T1000 (cell line): ENCODE measurements around the gene XYLT1.
"Not testable (repeated sequence)": the region's sequence is repeated elsewhere in the genome, so short reads cannot be mapped to it uniquely, and the experiment has no call there.

Experiments
- DNase-seq: peaks from one replicate; lab custom pipeline; 2025; ENCODE audit warnings: mixed read lengths; lab: John Stamatoyannopoulos, UW

Gene XYLT1

GRCh38 chr16:17483351-17483750 lies 12.6 kb upstream of the XYLT1 start:
- DNase-seq = no peak

- not testable (repeated sequence) for DNase-seq
Measured at GRCh38 chr16:17482341-17482740, 11.6 kb upstream of the XYLT1 start.

- no peak for DNase-seq
Measured at GRCh38 chr16:17481736-17482135, 11.0 kb upstream of the XYLT1 start.

- DNase-seq = not testable (repeated sequence)
Measured at GRCh38 chr16:17477260-17477545, 6.4 kb upstream of the XYLT1 start.

- DNase-seq = peak; percentile 34
Measured at GRCh38 chr16:17476414-17477259, 5.9 kb upstream of the XYLT1 start.

GRCh38 chr16:17475104-17475503 lies 4.3 kb upstream of the XYLT1 start:
- DNase-seq = no peak

- DNase-seq = no peak
Measured at GRCh38 chr16:17474572-17474971, 3.8 kb upstream of the XYLT1 start.

GRCh38 chr16:17474037-17474436 lies 3.3 kb upstream of the XYLT1 start:
- peak; percentile 67 for DNase-seq

- no peak for DNase-seq
Measured at GRCh38 chr16:17471719-17472461, 1.1 kb upstream of the XYLT1 start.

- no peak for DNase-seq
Measured at GRCh38 chr16:17470182-17470907, 415 bp downstream of the XYLT1 start.

GRCh38 chr16:17469741-17470181 lies 999 bp downstream of the XYLT1 start:
- no peak for DNase-seq

GRCh38 chr16:17469011-17469740 lies 1.6 kb downstream of the XYLT1 start:
- no peak for DNase-seq

- DNase-seq = no peak
Measured at GRCh38 chr16:17468611-17469010, 2.1 kb downstream of the XYLT1 start.

GRCh38 chr16:17467923-17468540 lies 2.7 kb downstream of the XYLT1 start:
- peak; percentile 31 for DNase-seq

GRCh38 chr16:17466876-17467275 lies 3.9 kb downstream of the XYLT1 start:
- no peak for DNase-seq

- no peak for DNase-seq
Measured at GRCh38 chr16:17465460-17465859, 5.3 kb downstream of the XYLT1 start.

- DNase-seq = no peak
Measured at GRCh38 chr16:17463335-17463734, 7.4 kb downstream of the XYLT1 start.

GRCh38 chr16:17461951-17462729 lies 8.6 kb downstream of the XYLT1 start:
- no peak for DNase-seq

- no peak for DNase-seq
Measured at GRCh38 chr16:17460890-17461289, 9.9 kb downstream of the XYLT1 start.

GRCh38 chr16:17459903-17460521 lies 10.7 kb downstream of the XYLT1 start:
- DNase-seq = no peak
